HEK293 (cell line): Measurements from ENCODE around the gene NEIL3.
"Not testable (repeated sequence)": the region's sequence is repeated elsewhere in the genome, so short reads cannot be mapped to it uniquely, and the experiment has no call there.

Experiments
- CTCF ChIA-PET: fragments of 350-600 bp; formaldehyde crosslinking; extraction: SDS; loops from one replicate; lab custom pipeline; 2021; ENCODE audit warnings: antibody characterized with exemption; lab: Yijun Ruan, JAX
- POLR2A ChIA-PET: fragments of 300-600 bp; formaldehyde crosslinking; extraction: SDS; loops from one replicate; lab custom pipeline; 2020; ENCODE audit warnings: antibody characterized with exemption, inconsistent platforms; lab: Yijun Ruan, JAX
- H3K27ac ChIP-seq: fragments of 200-500 bp; sonication (Bioruptor generic); 2 replicates; pipeline ENCODE4 v1.5.1; 2014; ENCODE audit warnings: low read depth, low read length, control low read depth, inconsistent platforms; ENCODE audit errors: extremely low read depth
- H3K36me3 ChIP-seq, 2 experiments: fragments of 200-500 bp in 1 of 2; sonication (Bioruptor generic) in 1 of 2; 1 replicate in 1 of 2; 2 replicates in 1 of 2; pipeline ENCODE4 v1.5.1; 2014 to 2017; ENCODE audit warnings: inconsistent platforms in 2 of 2, low read length in 2 of 2; ENCODE audit not compliant: control insufficient read depth in 2 of 2, insufficient read depth in 1 of 2
- H3K4me1 ChIP-seq: fragments of 200-500 bp; sonication (Bioruptor generic); 2 replicates; pipeline ENCODE4 v1.5.1; 2014; ENCODE audit warnings: mild to moderate bottlenecking, low read length, inconsistent platforms; ENCODE audit not compliant: control insufficient read depth, insufficient read depth
- H3K4me3 ChIP-seq: 2 replicates; pipeline ENCODE4 v1.5.1; 2011; ENCODE audit warnings: low read depth, mild to moderate bottlenecking, control low read depth, low read length, moderate library complexity
- H3K9me3 ChIP-seq: fragments of 200-500 bp; sonication (Bioruptor generic); 2 replicates; pipeline ENCODE4 v1.5.1; 2014; ENCODE audit warnings: low read depth, low read length, inconsistent platforms; ENCODE audit not compliant: control insufficient read depth, insufficient read depth
- GLI4 ChIP-seq: fragments of 450-650 bp; formaldehyde crosslinking; IDR thresholded peaks from 2 replicates; pipeline ENCODE4 v1.5.1; 2016; ENCODE audit warnings: missing biosample characterization, missing genetic modification characterization
- GLIS1 ChIP-seq: fragments of 450-650 bp; formaldehyde crosslinking; IDR thresholded peaks from 2 replicates; pipeline ENCODE4 v1.5.1; 2016; ENCODE audit warnings: missing biosample characterization, missing genetic modification characterization
- GLIS2 ChIP-seq: fragments of 450-650 bp; formaldehyde crosslinking; IDR thresholded peaks from 2 replicates; pipeline ENCODE4 v1.5.1; 2016; ENCODE audit warnings: missing biosample characterization, missing genetic modification characterization
- MEIS1 ChIP-seq: sonication (generic); formaldehyde crosslinking; IDR thresholded peaks from 2 replicates; pipeline ENCODE4 v1.8.1; 2022; ENCODE audit warnings: missing genetic modification reagents, mild to moderate bottlenecking, borderline replicate concordance
- SCRT2 ChIP-seq: fragments of 450-650 bp; formaldehyde crosslinking; IDR thresholded peaks from 2 replicates; pipeline ENCODE4 v1.5.1; 2016; ENCODE audit warnings: missing biosample characterization, missing genetic modification characterization
- ZBTB17 ChIP-seq: fragments of 450-650 bp; formaldehyde crosslinking; IDR thresholded peaks from 2 replicates; pipeline ENCODE4 v1.5.1; 2016; ENCODE audit warnings: missing biosample characterization, missing genetic modification characterization
- ZNF223 ChIP-seq: fragments of 450-650 bp; formaldehyde crosslinking; IDR thresholded peaks from 2 replicates; pipeline ENCODE4 v1.5.1; 2016; ENCODE audit warnings: missing biosample characterization, missing genetic modification characterization
- ZNF292 ChIP-seq: fragments of 450-650 bp; formaldehyde crosslinking; IDR thresholded peaks from 2 replicates; pipeline ENCODE4 v1.5.1; 2016; ENCODE audit warnings: low read depth, missing biosample characterization, missing genetic modification characterization, borderline replicate concordance
- ZNF366 ChIP-seq: fragments of 450-650 bp; formaldehyde crosslinking; conservative IDR thresholded peaks from 2 replicates; pipeline ENCODE4 v1.5.1; 2016; ENCODE audit warnings: missing biosample characterization, missing genetic modification characterization
- ZNF394 ChIP-seq: fragments of 450-650 bp; formaldehyde crosslinking; IDR thresholded peaks from 2 replicates; pipeline ENCODE4 v1.5.1; 2016; ENCODE audit warnings: missing biosample characterization, missing genetic modification characterization, mild to moderate bottlenecking, moderate library complexity, borderline replicate concordance
- ZNF473 ChIP-seq: fragments of 450-650 bp; formaldehyde crosslinking; IDR thresholded peaks from 2 replicates; pipeline ENCODE4 v1.5.1; 2017; ENCODE audit warnings: missing biosample characterization, missing genetic modification characterization
- ZNF48 ChIP-seq: fragments of 450-650 bp; formaldehyde crosslinking; IDR thresholded peaks from 2 replicates; pipeline ENCODE4 v1.5.1; 2016; ENCODE audit warnings: missing biosample characterization, missing genetic modification characterization
- ZNF548 ChIP-seq: fragments of 450-650 bp; formaldehyde crosslinking; IDR thresholded peaks from 2 replicates; pipeline ENCODE4 v1.5.1; 2016; ENCODE audit warnings: missing biosample characterization, missing genetic modification characterization
- ZNF585B ChIP-seq: fragments of 450-650 bp; formaldehyde crosslinking; IDR thresholded peaks from 2 replicates; pipeline ENCODE4 v1.5.1; 2016; ENCODE audit warnings: missing biosample characterization, missing genetic modification characterization
- ZNF654 ChIP-seq: fragments of 450-650 bp; formaldehyde crosslinking; IDR thresholded peaks from 2 replicates; pipeline ENCODE4 v1.5.1; 2016; ENCODE audit warnings: low read depth, missing biosample characterization, missing genetic modification characterization
- ZNF76 ChIP-seq: fragments of 450-650 bp; formaldehyde crosslinking; IDR thresholded peaks from 2 replicates; pipeline ENCODE4; 2016; ENCODE audit warnings: low read depth, missing biosample characterization, missing genetic modification characterization, borderline replicate concordance
- ZNF791 ChIP-seq: fragments of 450-650 bp; formaldehyde crosslinking; IDR thresholded peaks from 2 replicates; pipeline ENCODE4 v1.5.1; 2016; ENCODE audit warnings: missing biosample characterization, missing genetic modification characterization
- ZNF830 ChIP-seq: fragments of 450-650 bp; IDR thresholded peaks from 2 replicates; pipeline ENCODE4 v1.5.0; 2018; ENCODE audit warnings: missing biosample characterization, missing genetic modification characterization, low read depth, mild to moderate bottlenecking, moderate library complexity
- ZSCAN23 ChIP-seq: fragments of 450-650 bp; formaldehyde crosslinking; IDR thresholded peaks from 2 replicates; pipeline ENCODE4 v1.5.1; 2016; ENCODE audit warnings: missing biosample characterization, missing genetic modification characterization
- TF ChIP-seq, protein P1 (sequence below): fragments of 450-650 bp; formaldehyde crosslinking; IDR thresholded peaks from 2 replicates; pipeline ENCODE4 v1.5.1; 2016; ENCODE audit warnings: missing biosample characterization, missing genetic modification characterization, low read depth
- TF ChIP-seq, protein P2 (sequence below): fragments of 450-650 bp; formaldehyde crosslinking; IDR thresholded peaks from 2 replicates; pipeline ENCODE4 v1.5.1; 2017; ENCODE audit warnings: missing biosample characterization, missing genetic modification characterization
- TF ChIP-seq, protein P3 (sequence below): fragments of 450-650 bp; formaldehyde crosslinking; IDR thresholded peaks from 2 replicates; pipeline ENCODE4 v1.5.1; 2016; ENCODE audit warnings: missing biosample characterization, missing genetic modification characterization
- TF ChIP-seq, protein P4 (sequence below): fragments of 450-650 bp; formaldehyde crosslinking; IDR thresholded peaks from 2 replicates; pipeline ENCODE4 v1.5.1; 2016; ENCODE audit warnings: missing biosample characterization, missing genetic modification characterization
- TF ChIP-seq, protein P5 (sequence below): fragments of 450-650 bp; formaldehyde crosslinking; IDR thresholded peaks from 2 replicates; pipeline ENCODE4 v1.5.1; 2016; ENCODE audit warnings: missing biosample characterization, missing genetic modification characterization

Gene NEIL3

DNA sequence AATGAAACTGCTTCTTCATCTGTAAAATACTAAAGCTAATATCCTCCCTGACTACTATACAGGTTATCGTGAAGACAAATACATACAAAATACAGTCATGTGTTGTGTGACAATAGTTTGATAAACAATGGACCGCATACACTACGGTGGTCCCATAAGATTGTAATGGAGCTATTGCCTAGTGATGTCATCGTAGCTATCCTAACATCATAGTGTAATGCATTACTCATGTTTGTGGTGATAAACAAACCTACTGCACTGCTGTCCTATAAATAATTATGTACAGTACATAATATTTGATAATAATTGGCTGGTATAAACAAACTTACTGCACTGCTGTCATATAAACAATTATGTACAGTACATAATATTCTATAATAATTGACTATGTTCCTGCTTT lies 5.6 kb upstream of the NEIL3 start:
- H3K36me3 ChIP-seq: no peaks in the 10 kb centered on the region
- H3K27ac ChIP-seq: no peak overlapping the region
- POLR2A ChIA-PET: no interaction called here
- H3K4me3 ChIP-seq: no peak overlapping the region
- H3K4me1 ChIP-seq: no peaks in the 10 kb centered on the region
- no peak for TF ChIP-seq ZNF791 (tag by site-specific recombination)
- no peak for TF ChIP-seq ZNF76 (tag by site-specific recombination)
- TF ChIP-seq, protein P1, sequence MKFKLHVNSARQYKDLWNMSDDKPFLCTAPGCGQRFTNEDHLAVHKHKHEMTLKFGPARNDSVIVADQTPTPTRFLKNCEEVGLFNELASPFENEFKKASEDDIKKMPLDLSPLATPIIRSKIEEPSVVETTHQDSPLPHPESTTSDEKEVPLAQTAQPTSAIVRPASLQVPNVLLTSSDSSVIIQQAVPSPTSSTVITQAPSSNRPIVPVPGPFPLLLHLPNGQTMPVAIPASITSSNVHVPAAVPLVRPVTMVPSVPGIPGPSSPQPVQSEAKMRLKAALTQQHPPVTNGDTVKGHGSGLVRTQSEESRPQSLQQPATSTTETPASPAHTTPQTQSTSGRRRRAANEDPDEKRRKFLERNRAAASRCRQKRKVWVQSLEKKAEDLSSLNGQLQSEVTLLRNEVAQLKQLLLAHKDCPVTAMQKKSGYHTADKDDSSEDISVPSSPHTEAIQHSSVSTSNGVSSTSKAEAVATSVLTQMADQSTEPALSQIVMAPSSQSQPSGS: peak; percentile 66
- TF ChIP-seq, protein P2, sequence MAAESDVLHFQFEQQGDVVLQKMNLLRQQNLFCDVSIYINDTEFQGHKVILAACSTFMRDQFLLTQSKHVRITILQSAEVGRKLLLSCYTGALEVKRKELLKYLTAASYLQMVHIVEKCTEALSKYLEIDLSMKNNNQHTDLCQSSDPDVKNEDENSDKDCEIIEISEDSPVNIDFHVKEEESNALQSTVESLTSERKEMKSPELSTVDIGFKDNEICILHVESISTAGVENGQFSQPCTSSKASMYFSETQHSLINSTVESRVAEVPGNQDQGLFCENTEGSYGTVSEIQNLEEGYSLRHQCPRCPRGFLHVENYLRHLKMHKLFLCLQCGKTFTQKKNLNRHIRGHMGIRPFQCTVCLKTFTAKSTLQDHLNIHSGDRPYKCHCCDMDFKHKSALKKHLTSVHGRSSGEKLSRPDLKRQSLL (tag by site-specific recombination): no peak
- no peak for TF ChIP-seq GLIS2 (tag by site-specific recombination)
- no peaks in the 10 kb centered on the region for H3K9me3 ChIP-seq
- CTCF ChIA-PET: no interaction called here

DNA sequence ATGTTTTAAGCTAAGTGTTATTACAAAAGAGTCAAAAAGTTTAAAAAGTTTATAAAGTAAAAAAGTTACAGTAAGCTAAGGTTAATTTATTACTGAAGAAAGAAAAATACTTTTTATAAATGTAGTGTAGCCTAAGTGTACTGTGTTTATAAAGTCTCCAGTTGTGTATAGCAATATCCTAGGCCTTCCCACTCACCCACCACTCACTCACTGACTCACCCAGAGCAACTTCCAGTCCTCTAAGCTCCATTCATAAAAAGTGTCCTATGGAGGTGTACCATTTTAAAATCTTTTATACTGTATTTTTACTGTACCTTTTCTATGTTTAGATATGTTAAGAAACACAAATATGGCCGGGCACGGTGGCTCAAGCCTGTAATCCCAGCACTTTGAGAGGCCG lies 4.8 kb upstream of the NEIL3 start:
- H3K27ac ChIP-seq, POLR2A ChIA-PET: not testable (repeated sequence)

DNA sequence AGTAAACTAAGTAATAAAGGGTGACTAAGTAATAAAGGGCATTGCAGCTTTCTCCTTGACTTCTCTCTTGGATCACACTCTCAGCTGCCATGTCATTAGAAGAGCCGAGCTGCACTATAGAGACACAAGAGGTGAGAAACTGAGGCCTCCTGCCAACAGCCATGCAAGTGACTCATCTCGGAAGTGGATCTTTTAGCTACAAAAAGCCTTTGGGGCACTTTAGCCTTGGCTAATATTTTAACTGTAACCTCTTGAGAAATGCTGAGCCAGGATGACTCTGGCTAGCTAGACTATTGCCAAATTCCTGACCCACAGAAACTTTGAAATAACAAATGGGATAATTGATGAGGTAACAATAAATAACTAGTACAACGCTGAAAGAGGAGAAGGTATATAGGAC lies 1.5 kb upstream of the NEIL3 start:
- no peaks in the 10 kb centered on the region; a peak in 1 of 3 replicates for H3K36me3 ChIP-seq
- TF ChIP-seq ZNF76 (tag by site-specific recombination) (no peak), GLIS1 (tag by site-specific recombination) (no peak), ZNF830 (tag by site-specific recombination) (no peak), ZNF48 (no peak), ZNF394 (no peak), GLI4 (tag by site-specific recombination) (no peak), ZNF654 (no peak), ZNF366 (tag by site-specific recombination) (no peak), ZSCAN23 (tag by site-specific recombination) (no peak), ZBTB17 (tag by site-specific recombination) (no peak), ZNF585B (tag by site-specific recombination) (no peak), ZNF292 (tag by site-specific recombination) (no peak), SCRT2 (tag by site-specific recombination) (no peak), ZNF473 (tag by site-specific recombination) (no peak), ZNF223 (tag by site-specific recombination) (no peak), ZNF548 (no peak), MEIS1 (CRISPR knock-in tag) (no peak)
- TF ChIP-seq, protein P3, sequence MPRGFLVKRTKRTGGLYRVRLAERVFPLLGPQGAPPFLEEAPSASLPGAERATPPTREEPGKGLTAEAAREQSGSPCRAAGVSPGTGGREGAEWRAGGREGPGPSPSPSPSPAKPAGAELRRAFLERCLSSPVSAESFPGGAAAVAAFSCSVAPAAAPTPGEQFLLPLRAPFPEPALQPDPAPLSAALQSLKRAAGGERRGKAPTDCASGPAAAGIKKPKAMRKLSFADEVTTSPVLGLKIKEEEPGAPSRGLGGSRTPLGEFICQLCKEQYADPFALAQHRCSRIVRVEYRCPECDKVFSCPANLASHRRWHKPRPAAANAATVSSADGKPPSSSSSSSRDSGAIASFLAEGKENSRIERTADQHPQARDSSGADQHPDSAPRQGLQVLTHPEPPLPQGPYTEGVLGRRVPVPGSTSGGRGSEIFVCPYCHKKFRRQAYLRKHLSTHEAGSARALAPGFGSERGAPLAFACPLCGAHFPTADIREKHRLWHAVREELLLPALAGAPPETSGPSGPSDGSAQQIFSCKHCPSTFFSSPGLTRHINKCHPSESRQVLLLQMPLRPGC (tag by site-specific recombination): no peak
- TF ChIP-seq, protein P4, sequence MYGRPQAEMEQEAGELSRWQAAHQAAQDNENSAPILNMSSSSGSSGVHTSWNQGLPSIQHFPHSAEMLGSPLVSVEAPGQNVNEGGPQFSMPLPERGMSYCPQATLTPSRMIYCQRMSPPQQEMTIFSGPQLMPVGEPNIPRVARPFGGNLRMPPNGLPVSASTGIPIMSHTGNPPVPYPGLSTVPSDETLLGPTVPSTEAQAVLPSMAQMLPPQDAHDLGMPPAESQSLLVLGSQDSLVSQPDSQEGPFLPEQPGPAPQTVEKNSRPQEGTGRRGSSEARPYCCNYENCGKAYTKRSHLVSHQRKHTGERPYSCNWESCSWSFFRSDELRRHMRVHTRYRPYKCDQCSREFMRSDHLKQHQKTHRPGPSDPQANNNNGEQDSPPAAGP (tag by site-specific recombination): no peak
- TF ChIP-seq, protein P5, sequence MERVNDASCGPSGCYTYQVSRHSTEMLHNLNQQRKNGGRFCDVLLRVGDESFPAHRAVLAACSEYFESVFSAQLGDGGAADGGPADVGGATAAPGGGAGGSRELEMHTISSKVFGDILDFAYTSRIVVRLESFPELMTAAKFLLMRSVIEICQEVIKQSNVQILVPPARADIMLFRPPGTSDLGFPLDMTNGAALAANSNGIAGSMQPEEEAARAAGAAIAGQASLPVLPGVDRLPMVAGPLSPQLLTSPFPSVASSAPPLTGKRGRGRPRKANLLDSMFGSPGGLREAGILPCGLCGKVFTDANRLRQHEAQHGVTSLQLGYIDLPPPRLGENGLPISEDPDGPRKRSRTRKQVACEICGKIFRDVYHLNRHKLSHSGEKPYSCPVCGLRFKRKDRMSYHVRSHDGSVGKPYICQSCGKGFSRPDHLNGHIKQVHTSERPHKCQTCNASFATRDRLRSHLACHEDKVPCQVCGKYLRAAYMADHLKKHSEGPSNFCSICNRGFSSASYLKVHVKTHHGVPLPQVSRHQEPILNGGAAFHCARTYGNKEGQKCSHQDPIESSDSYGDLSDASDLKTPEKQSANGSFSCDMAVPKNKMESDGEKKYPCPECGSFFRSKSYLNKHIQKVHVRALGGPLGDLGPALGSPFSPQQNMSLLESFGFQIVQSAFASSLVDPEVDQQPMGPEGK (tag by site-specific recombination): no peak
- H3K9me3 ChIP-seq: no peaks in the 10 kb centered on the region
- no peak overlapping the region for H3K4me3 ChIP-seq
- no peaks in the 10 kb centered on the region for H3K4me1 ChIP-seq
- ChIA-PET POLR2A (no interaction called here), CTCF (interaction anchor here (1.1 kb wide), 1 partner anchor 58 kb away, joined by 3 read pairs; no protein-coding TSS in a partner anchor)
- H3K27ac ChIP-seq: no peak overlapping the region

More for the DNA sequence above, 4.8 kb upstream of the NEIL3 start:
- H3K4me3 ChIP-seq, H3K36me3 ChIP-seq, CTCF ChIA-PET, H3K4me1 ChIP-seq, H3K9me3 ChIP-seq: not testable (repeated sequence)
